GM12892 (cell line): Measurements from ENCODE around the gene ASTN2.

Experiments
- POLR2A ChIP-seq: IDR thresholded peaks from 2 replicates; pipeline ENCODE4 v1.6.1; 2011; ENCODE audit warnings: low read depth, low read length, control low read depth
- TAF1 ChIP-seq: IDR thresholded peaks from 2 replicates; pipeline ENCODE4 v1.6.1; 2011; ENCODE audit warnings: low read depth, mild to moderate bottlenecking, control low read depth, low read length, borderline replicate concordance

- TF ChIP-seq POLR2A: no peak
- no peak for TF ChIP-seq TAF1
These were observed 815.4 kb downstream of the ASTN2 start for GRCh38 chr9:116599342-116599884.
